ENCODE measurements around the gene ZNF683.
"Not testable (repeated sequence)": the region's sequence is repeated elsewhere in the genome, so short reads cannot be mapped to it uniquely, and the experiment has no call there.

Gene ZNF683

GRCh38 chr1:26372611-26373010 is at the start of gene ZNF683:
TSS of gene ZNF683 (minus strand) at chr1:26372750. CDS start at chr1:26368571, 4,179 bp downstream.
- DNase-seq = not testable (repeated sequence)

- no peak for DNase-seq
These were observed 46.9 kb upstream of the ZNF683 start for GRCh38 chr1:26419494-26419893.

DNA sequence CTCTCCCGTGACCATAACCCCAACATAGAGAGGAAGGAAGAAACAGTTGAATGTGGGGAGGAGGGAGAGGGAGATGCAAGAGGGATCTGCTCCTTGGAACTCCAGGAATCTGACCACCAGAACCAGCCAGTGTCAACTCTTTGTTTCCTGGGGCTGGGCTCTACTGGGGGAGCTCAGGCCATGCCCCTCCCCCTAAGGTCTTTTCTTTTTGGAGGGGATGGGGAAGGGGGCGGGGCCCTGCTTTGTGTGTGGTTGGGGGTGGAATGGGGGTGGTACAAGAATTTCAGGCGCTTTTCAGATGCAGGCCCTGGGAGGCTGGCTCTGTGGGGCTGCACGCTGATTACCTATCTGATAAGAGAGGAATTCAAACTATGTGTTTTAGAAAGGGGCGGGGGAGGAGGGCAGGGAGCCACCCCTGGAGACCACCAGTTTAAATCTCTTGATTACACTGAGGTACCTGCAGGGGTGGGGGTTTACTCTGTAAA is 46.4 kb upstream of the ZNF683 start:
- DNase-seq = no peak

DNA sequence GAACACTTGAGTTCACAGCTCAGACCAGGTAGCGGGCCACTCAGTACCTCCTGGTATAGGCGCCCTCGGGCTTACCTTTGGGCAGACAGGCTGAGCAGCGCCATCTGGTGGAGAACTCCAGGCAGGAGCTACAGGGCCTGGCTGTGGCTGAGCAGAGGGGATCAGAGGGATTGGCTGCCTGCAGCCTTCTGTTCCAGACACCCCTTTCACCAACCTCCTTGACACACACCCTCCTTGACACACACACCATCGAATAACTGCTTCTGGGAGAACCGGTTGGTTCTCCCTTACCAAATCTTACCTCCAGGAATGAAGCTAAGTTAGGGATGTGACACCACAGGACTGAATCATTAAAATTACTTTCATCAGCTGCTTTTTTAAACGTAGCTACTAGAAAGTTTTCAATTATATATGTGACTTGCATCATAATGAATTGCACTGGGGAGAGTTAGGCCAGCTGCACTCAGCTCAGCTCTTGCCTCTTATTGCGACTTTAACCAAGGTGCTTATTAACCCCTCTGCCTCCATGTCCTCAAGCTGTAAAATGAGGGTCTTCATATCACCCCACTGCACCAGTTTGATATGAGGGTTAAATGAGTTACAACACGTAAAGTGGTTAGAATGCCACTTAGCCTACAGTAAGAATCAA is 44.7 kb upstream of the ZNF683 start:
- peak; percentile 90 to 92 for DNase-seq

DNA sequence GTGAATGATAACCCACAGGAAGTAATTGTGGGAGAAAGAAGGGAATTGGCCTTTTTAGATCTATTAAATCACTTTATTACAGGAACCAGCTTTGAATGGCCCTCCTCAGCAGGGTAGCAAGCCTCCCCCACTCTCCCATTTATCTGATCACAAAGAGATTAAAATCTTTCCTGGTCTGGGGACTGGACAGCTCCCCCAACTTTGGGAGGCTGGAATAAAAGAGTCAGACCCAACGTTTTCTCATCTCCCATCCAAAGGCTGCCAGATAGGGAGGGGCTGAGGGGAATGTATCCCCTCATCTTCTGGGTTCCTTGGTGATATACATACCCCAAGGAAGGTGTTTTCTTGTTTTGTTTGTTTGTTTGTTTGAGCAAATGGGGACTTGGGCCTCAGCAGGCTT is 40.5 kb upstream of the ZNF683 start:
- no peak for DNase-seq

GRCh38 chr1:26412180-26412840 is 39.8 kb upstream of the ZNF683 start:
- DNase-seq = no peak

DNA sequence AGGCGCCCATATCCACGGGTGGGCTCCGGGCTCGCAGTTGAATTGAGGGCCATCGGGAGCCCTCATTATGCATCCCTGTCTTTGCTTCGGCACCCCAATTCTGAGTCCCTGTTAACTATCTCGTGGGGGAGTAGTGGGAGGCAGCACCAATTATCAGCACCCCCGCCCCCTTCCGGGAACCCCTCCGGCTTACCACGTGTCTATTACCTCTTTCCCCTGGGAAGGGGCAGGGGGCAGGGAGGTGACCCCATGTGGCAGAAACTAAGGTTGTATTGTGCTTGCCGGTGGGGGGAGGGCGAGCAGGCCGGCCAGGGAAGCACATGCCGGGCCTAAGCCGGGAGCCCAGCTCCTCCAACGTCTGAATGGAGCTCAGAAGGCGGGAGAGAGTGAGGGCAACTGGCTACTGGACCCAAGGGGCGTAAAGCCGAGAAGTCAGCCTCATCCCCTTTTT is 39.1 kb upstream of the ZNF683 start:
- no peak for DNase-seq

DNA sequence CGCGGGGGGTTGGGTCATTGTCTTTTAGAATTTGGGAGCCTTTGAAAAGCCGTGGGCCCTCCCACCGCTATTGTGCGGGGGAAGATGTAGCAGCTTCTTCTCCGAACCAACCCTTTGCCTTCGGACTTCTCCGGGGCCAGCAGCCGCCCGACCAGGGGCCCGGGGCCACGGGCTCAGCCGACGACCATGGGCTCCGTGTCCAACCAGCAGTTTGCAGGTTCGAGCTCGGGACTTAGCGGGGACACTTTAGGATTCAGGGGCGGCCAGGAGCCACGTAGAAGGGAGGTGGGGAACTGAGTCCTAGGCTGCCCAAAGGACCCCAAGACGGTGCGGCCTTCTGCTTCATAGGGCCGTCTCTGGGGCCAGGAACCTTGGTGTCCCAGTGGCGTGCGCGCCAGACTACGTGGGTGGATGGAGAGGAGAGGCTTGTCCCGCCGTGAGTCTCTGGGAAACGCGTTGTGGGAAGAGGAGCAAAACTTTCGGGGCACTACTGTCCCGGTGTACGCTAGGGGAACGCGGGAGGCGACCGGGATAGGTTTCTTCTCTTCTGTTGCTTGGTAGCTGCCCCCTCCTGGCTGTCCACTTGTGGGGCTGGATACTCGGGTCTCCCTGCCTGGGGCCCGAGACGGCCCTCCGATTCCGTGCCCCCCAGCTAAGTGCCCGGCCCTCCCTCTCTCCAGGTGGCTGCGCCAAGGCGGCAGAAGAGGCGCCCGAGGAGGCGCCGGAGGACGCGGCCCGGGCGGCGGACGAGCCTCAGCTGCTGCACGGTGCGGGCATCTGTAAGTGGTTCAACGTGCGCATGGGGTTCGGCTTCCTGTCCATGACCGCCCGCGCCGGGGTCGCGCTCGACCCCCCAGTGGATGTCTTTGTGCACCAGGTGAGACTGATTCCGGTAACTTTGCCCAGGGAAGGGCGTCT is 38.4 kb upstream of the ZNF683 start, which contains the start of gene LIN28A:
Gene LIN28A (plus strand): TSS at position 112 of the 918 bp plus-strand sequence. CDS start 75 bp downstream, at position 187.
- DNase-seq = no peak

GRCh38 chr1:26409191-26409807 is 36.7 kb upstream of the ZNF683 start:
- no peak for DNase-seq

DNA sequence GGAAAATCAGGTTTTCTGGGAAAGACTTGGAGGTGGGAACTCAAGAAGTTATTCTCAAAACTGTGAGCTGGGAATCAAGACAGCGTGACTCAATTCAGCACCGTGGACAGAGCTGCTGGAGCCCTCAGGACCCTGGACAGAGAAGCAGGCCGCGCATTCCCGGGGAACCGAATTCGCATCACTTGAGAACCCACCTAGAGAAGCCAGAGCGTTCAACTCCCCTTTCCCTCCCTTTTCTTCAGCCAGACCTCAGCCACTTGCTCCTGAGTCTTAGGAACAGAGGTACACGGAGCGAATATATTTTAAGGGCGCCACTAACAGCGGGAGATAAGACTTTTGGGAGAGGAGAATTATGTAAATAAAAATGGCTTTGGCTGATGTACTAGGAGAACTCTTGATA is 36.1 kb upstream of the ZNF683 start:
- peak; percentile 79 to 83 for DNase-seq

DNA sequence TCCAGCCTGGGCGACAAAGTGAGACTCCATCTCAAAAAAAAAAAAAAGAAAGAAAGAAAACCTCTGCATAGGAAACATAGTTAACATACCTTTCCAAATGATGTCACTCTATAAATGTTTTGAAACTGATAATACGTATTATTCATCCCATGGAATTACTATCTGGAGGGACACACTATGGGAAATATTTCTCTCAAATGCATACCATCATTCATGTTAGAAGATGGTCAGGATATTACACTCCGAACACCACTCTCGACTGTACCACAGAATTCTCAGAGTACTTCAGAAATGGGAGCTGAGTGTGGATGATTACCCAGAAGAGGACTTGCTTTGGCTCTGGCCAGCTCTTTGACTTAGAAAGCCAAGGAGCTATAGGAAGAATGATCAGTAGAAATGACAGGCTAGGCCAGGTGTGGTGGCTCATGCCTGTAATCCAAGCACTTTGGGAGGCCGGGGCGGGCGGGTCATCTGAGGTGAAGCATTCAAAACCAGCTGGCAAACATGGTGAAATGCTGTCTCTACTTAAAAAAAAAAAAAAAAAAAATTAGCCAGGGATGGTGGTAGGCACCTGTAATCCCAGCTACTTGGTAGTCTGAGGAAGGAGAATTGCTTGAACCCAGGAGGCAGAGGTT is 32.8 kb upstream of the ZNF683 start:
- DNase-seq = no peak

DNA sequence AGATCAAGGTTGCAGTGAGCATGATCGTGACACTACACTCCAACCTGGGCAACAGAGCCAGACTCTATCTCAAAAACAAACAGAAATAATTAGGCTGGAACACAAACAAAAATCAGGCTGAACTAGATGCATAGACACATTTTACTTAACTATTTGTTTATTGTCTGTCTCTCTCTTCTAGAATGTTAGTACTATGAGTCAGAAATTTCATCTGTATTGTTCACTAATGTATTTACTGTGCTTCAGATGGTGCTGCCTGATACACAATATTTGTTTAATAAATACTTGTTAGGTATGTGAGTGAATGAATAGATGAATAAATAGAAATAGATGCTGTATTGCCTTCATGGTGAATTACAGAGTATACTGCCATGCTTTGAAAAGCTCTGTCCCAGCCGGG is 32.1 kb upstream of the ZNF683 start:
- no peak for DNase-seq

GRCh38 chr1:26403656-26404055 is 31.1 kb upstream of the ZNF683 start:
- DNase-seq = no peak

DNA sequence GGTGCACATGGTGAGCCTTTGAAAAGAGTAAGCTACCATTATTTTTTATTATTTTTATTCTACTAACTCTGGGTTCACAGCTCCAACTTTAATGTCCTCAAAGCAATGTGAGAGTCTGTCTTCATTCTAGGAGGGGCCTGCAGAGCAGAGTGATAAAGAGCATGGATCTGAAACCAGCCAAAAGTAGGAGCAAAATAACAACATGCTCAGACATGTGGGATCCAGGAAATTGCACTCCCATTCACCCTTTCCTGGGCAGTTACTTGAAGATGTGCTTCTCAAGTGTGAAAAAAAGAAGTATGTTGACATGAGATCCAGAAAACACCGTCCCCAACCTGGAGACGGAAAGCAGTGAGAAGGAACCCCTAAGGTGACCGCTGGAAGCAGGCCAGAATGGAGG is 29.3 kb upstream of the ZNF683 start:
- DNase-seq = no peak

DNA sequence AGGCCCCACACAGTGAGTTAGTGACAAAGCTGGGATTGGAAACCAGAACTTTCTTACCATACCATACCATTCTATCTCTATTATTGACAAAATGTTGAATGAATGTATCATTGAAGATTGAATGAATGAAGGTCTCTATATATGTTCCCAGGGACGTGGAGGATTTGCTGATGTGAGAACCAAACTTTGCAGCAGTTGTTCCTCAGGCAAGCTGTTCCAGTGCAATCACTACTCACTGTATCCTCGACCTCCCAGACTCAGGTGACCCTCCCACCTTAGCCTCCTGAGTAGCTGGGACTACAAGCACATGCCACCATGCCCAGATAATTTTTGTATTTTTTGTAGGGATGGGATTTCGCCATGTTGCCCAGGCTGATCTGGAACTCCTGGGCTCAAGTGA is 26.5 kb upstream of the ZNF683 start:
- DNase-seq = no peak

GRCh38 chr1:26395754-26396153 is 23.2 kb upstream of the ZNF683 start:
- DNase-seq = no peak

GRCh38 chr1:26391450-26391849 is 18.9 kb upstream of the ZNF683 start:
- DNase-seq = peak; percentile 31 to 49

- DNase-seq = no peak
These were observed 17.2 kb upstream of the ZNF683 start for GRCh38 chr1:26389604-26390247.

GRCh38 chr1:26388791-26389445 is 16.4 kb upstream of the ZNF683 start:
- DNase-seq = no peak

DNA sequence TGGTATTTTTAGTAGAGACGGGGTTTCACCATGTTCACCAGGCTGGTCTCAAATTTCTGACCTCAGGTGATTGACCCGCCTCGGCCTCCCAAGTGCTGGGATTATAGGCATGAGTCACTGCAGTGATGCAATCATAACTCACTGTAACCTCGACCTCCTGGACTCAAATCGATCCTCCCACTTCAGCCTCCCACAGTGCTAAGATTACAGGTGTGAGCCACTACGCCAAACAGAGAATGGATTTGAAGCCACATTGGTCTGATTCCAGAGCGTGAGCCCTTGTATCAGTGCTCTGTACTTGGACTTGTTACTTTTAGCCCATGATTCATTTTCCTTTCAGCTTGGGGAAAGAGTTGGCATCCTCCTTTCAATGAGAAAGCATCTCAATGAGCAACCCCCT is 14.9 kb upstream of the ZNF683 start:
- no peak for DNase-seq

DNA sequence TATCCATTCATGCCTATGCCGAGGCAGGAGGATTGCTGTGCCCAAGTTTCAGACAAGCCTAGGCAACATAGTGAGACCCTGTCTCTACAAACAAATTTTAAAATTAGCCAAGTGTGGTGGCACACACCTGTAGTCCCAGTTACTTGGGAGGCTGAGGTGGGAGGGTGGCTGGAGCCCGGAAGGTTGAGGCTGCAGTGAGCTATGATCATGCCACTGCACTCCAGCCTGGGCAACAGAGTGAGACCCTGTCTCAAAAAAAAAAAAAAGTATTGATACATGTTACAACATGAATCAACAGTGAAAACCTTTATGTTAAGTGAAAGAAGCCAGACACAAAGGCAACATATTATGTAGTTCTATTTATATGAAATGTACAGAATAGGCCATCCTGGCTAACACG is 12.5 kb upstream of the ZNF683 start:
- DNase-seq = not testable (repeated sequence)

All from activated CD4-positive, alpha-beta T cell treated with anti-CD3 and anti-CD28 coated beads, Interleukin-2, amount 50 U/mL, for 48 hours (primary cell).